HCT116 (cell line): ENCODE measurements around the gene FLACC1.

Experiments used
- ZNF274 ChIP-seq: fragments of 200-500 bp; sonication (Bioruptor generic); IDR thresholded peaks from 2 replicates; pipeline ENCODE4 v1.6.1; 2014; ENCODE audit warnings: mild to moderate bottlenecking, low read depth, low read length, inconsistent platforms
- TF ChIP-seq, protein P1 (sequence below), 3 experiments: fragments of 200-600 bp in 1 of 3; sonication (generic) in 1 of 3; IDR thresholded peaks in 2 of 3; conservative IDR thresholded peaks in 1 of 3; 2 replicates each; pipeline ENCODE4 v1.5.1; 2012 to 2017; ENCODE audit warnings: low read depth in 2 of 3, low read length in 2 of 3, antibody characterized with exemption in 1 of 3, borderline replicate concordance in 1 of 3, control low read depth in 1 of 3, mild to moderate bottlenecking in 1 of 3, mixed read lengths in 1 of 3, mixed run types in 1 of 3, moderate library complexity in 1 of 3; ENCODE audit not compliant: insufficient read depth in 1 of 3
- TF ChIP-seq, protein P2 (sequence below): IDR thresholded peaks from 2 replicates; pipeline ENCODE4 v1.6.1; 2012

DNA sequence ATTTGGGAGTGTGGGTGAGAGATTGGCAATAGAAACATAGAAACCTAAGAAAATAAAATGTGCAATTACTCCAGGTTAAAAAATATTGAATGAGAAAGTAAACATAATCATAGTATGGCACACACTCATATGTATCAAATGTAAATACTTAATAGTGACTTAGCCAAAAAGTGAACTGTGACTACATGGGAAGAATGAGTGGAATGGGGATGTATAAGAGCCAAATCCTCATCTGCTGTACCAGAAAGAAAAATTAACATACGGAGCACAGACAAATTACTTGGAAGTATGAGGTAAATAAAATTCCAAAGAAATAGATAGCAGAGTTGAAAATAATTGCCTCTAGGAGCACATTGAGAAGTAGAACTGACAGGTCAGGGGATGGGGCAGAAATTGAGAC, 4.0 kb downstream of the FLACC1 start:
- TF ChIP-seq ZNF274 = no peak
- TF ChIP-seq, protein P1, sequence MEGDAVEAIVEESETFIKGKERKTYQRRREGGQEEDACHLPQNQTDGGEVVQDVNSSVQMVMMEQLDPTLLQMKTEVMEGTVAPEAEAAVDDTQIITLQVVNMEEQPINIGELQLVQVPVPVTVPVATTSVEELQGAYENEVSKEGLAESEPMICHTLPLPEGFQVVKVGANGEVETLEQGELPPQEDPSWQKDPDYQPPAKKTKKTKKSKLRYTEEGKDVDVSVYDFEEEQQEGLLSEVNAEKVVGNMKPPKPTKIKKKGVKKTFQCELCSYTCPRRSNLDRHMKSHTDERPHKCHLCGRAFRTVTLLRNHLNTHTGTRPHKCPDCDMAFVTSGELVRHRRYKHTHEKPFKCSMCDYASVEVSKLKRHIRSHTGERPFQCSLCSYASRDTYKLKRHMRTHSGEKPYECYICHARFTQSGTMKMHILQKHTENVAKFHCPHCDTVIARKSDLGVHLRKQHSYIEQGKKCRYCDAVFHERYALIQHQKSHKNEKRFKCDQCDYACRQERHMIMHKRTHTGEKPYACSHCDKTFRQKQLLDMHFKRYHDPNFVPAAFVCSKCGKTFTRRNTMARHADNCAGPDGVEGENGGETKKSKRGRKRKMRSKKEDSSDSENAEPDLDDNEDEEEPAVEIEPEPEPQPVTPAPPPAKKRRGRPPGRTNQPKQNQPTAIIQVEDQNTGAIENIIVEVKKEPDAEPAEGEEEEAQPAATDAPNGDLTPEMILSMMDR (IDR thresholded peaks at IDR 0.05 in 2 of 3, conservative IDR thresholded peaks at IDR 0.05 in 1 of 3; ENCODE audit: borderline replicate concordance in 1 of 3, insufficient read depth in 1 of 3, low read depth in 2 of 3, low read length in 2 of 3) = no peak
- TF ChIP-seq, protein P2, sequence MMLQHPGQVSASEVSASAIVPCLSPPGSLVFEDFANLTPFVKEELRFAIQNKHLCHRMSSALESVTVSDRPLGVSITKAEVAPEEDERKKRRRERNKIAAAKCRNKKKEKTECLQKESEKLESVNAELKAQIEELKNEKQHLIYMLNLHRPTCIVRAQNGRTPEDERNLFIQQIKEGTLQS = no peak
